ENCODE measurements around the gene SMIM32. TPM values are rescaled to one million over a fixed set of nuclear protein-coding genes. Genes with fewer than 3 reads are reported as not detected.

The SMIM32 gene
- total and polyA plus RNA-seq, 2 experiments from 2014 or later = 1.9 to 3.9 TPM

DNA sequence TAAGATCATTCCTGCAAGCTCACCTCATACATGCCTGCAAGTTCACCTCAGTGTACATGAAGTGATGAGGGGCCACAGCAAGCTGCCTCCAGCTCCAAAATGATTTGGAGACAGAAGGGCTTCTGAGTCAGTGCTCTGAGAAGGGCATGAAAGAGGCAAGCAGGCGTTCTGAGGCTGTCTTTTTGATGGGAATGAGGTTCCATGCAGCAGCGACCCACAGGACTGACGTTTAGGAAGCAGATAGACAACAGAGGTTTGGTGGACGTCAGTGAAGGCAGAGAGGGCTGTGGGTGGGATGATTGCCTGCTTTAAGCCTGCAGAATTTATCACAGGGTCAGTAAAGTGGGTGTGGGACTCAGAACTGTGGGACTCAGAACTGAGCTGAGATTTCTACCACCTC lies 8.9 kb upstream of the SMIM32 start:
- no peak for TF ChIP-seq EZH2 (IDR thresholded peaks at IDR 0.05; ENCODE audit: borderline replicate concordance)
- TF ChIP-seq EZH2phosphoT487 (IDR thresholded peaks at IDR 0.05; ENCODE audit: low read depth, severe bottlenecking, unreplicated experiment) = no peak
- no peak for TF ChIP-seq CTCF (IDR thresholded peaks at IDR 0.05; ENCODE audit: poor library complexity)
- no peak overlapping the region for H3K27ac ChIP-seq
- DNase-seq (ENCODE audit: low spot score) = no peak
- no peak overlapping the region for H2AFZ ChIP-seq
- no peak overlapping the region for H3K4me2 ChIP-seq
- H3K27me3 ChIP-seq = no peaks in the 10 kb centered on the region
- no peaks in the 10 kb centered on the region for H3K4me1 ChIP-seq (ENCODE audit: insufficient read depth)
- H3K9me3 ChIP-seq (ENCODE audit: low read depth) = no peaks in the 10 kb centered on the region
- no peaks in the 10 kb centered on the region for H3K36me3 ChIP-seq (replicated peaks; ENCODE audit: insufficient read depth, low read depth)
- no peaks in the 10 kb centered on the region for H3K9me2 ChIP-seq (replicated peaks; ENCODE audit: insufficient read depth)
- 78% methylated on average over 4 of the region's 4 CpGs for WGBS (ENCODE audit: low lambda C conversion rate, missing lambda C conversion rate)
- H3K4me3 ChIP-seq = no peak overlapping the region
- H3K79me2 ChIP-seq = no peaks in the 10 kb centered on the region
- no peaks in the 10 kb centered on the region for H4K20me1 ChIP-seq (ENCODE audit: insufficient read depth, poor library complexity, severe bottlenecking)

DNA sequence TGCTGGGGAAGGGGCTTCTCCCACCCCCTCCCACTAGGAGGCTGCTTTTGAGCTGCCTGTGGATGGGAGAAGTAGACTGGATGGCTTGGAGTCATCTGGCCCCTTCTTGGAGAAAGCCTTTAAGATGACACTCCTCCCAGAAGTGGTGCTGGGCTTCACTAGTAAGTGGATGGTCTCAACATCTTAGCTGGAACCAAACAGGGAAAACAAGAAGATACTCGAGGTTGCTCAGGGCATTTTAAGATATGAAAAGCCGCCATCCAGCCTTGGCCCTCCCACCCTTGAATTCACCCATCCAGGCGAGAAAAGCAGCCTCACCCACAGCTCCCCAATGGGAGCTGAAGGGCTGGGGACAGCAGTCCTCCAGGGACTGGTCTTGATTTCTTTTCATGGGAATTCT lies 7.8 kb upstream of the SMIM32 start:
- no peak overlapping the region for H2AFZ ChIP-seq
- no peaks in the 10 kb centered on the region for H3K79me2 ChIP-seq
- H4K20me1 ChIP-seq (ENCODE audit: insufficient read depth, poor library complexity, severe bottlenecking) = no peaks in the 10 kb centered on the region
- no peaks in the 10 kb centered on the region for H3K27me3 ChIP-seq
- no peak overlapping the region for H3K4me2 ChIP-seq
- no peaks in the 10 kb centered on the region for H3K9me2 ChIP-seq (replicated peaks; ENCODE audit: insufficient read depth)
- peaks cover 4% of the 10 kb centered on the region for H3K4me1 ChIP-seq (ENCODE audit: insufficient read depth)
- no peaks in the 10 kb centered on the region for H3K9me3 ChIP-seq (ENCODE audit: low read depth)
- H3K4me3 ChIP-seq = no peak overlapping the region
- WGBS (ENCODE audit: low lambda C conversion rate, missing lambda C conversion rate) = 80% methylated on average over 3 of the region's 3 CpGs
- no peak for TF ChIP-seq EZH2 (IDR thresholded peaks at IDR 0.05; ENCODE audit: borderline replicate concordance)
- TF ChIP-seq CTCF (IDR thresholded peaks at IDR 0.05; ENCODE audit: poor library complexity) = no peak
- TF ChIP-seq EZH2phosphoT487 (IDR thresholded peaks at IDR 0.05; ENCODE audit: low read depth, severe bottlenecking, unreplicated experiment) = no peak
- no peak for DNase-seq (ENCODE audit: low spot score)
- no peak overlapping the region for H3K27ac ChIP-seq
- H3K36me3 ChIP-seq (replicated peaks; ENCODE audit: insufficient read depth, low read depth) = no peaks in the 10 kb centered on the region

DNA sequence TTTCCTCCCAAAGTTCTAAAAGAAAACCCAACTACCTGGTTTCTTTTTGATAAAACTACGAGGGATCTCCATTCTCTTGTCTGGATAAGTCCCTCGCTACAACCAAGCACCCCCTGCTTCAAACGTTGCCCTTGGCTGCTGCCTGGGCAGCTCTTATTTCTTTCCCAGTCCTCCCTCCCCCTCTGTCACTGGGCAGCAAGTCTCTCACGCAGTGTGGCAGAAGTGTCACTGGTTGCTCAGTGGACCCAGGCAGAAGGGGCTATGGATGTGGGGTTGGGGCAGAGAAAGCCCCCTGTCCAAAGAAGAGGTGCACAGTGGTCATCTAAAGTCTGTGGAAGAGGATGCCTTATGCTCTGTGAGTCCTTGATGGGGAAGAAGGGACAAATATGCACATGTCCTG lies 7.2 kb upstream of the SMIM32 start:
- H3K9me2 ChIP-seq (replicated peaks; ENCODE audit: insufficient read depth) = no peaks in the 10 kb centered on the region
- no peak for DNase-seq (ENCODE audit: low spot score)
- WGBS (ENCODE audit: low lambda C conversion rate, missing lambda C conversion rate) = 83% methylated on average over 4 of the region's 4 CpGs
- TF ChIP-seq EZH2 (IDR thresholded peaks at IDR 0.05; ENCODE audit: borderline replicate concordance) = no peak
- H4K20me1 ChIP-seq (ENCODE audit: insufficient read depth, poor library complexity, severe bottlenecking) = no peaks in the 10 kb centered on the region
- H3K27me3 ChIP-seq = no peaks in the 10 kb centered on the region
- no peak overlapping the region for H2AFZ ChIP-seq
- no peak overlapping the region for H3K27ac ChIP-seq
- peaks cover 8% of the 10 kb centered on the region for H3K4me1 ChIP-seq (ENCODE audit: insufficient read depth)
- H3K36me3 ChIP-seq (replicated peaks; ENCODE audit: insufficient read depth, low read depth) = no peaks in the 10 kb centered on the region
- H3K4me2 ChIP-seq = no peak overlapping the region
- no peak overlapping the region for H3K4me3 ChIP-seq
- no peaks in the 10 kb centered on the region for H3K9me3 ChIP-seq (ENCODE audit: low read depth)
- no peaks in the 10 kb centered on the region for H3K79me2 ChIP-seq

DNA sequence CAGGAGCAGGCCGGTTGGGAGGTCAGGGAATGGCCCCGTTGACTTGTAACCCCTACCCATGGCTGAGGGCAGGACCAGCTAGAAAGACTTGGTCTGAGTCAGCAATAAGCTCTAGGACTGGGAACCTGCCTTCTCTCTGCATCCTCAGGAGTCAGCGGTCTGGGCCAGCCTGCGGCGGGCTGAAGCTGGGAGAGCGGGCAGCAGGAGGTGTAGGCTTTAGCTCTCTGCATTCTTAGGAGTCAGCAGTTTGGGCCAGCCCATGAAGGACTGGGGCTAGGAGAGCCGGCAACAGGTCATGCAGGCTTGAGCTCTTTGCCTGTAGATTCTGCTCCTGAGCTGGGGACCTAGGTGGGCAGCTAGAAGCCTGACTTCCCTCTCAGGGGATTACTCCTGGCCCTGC lies 6.4 kb upstream of the SMIM32 start:
- Histone ChIP-seq H4K20me1 (ENCODE audit: insufficient read depth, poor library complexity, severe bottlenecking) (no peaks in the 10 kb centered on the region), H3K9me3 (ENCODE audit: low read depth) (no peaks in the 10 kb centered on the region), H3K27ac (no peak overlapping the region), H3K4me2 (no peak overlapping the region), H3K4me3 (no peak overlapping the region), H2AFZ (no peak overlapping the region), H3K36me3 (replicated peaks; ENCODE audit: insufficient read depth, low read depth) (no peaks in the 10 kb centered on the region), H3K79me2 (no peaks in the 10 kb centered on the region), H3K4me1 (ENCODE audit: insufficient read depth) (peaks cover 8% of the 10 kb centered on the region), H3K9me2 (replicated peaks; ENCODE audit: insufficient read depth) (no peaks in the 10 kb centered on the region), H3K27me3 (no peaks in the 10 kb centered on the region)
- TF ChIP-seq EZH2phosphoT487 (IDR thresholded peaks at IDR 0.05; ENCODE audit: low read depth, severe bottlenecking, unreplicated experiment) (no peak), CTCF (IDR thresholded peaks at IDR 0.05; ENCODE audit: poor library complexity) (no peak), EZH2 (IDR thresholded peaks at IDR 0.05; ENCODE audit: borderline replicate concordance) (no peak)
- 94% methylated on average over 7 of the region's 7 CpGs for WGBS (ENCODE audit: low lambda C conversion rate, missing lambda C conversion rate)
- no peak for DNase-seq (ENCODE audit: low spot score)
